ENCODE results near the gene ALKAL2.

DNA sequence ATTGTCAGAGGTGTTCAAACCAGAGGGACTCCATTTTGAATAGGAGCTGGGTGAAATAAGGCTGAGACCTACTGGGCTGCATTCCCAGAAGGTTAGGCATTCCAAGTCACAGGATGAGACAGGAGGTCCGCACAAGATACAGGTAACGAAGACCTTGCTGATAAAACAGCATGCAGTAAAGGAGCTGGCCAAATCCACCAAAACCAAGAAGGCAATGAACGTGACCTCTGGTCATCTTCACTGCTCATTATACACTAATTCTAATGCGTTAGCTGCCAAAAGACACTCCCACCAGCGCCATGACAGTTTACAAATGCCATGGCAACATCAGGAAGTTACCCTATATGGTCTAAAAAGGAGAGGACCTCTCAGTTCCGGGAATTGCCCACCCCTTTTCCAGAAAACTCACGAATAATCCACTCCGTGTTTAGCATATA lies 34.7 kb downstream of the ALKAL2 start:
- TF ChIP-seq POLR2A (conservative IDR thresholded peaks at IDR 0.05) (no peak), CREM (IDR thresholded peaks at IDR 0.05; ENCODE audit: low read depth) (no peak), ZKSCAN8 (CRISPR knock-in tag; IDR thresholded peaks at IDR 0.05) (no peak), YY1 (IDR thresholded peaks at IDR 0.05; ENCODE audit: borderline replicate concordance in 1 of 3, control insufficient read depth in 1 of 3, extremely low read depth in 1 of 3, insufficient read depth in 3 of 3, insufficient read length in 1 of 3, insufficient replicate concordance in 2 of 3, low read depth in 1 of 3, low read length in 2 of 3) (peak in 1 of 3 experiments; percentile 51), CAMTA2 (CRISPR knock-in tag; conservative IDR thresholded peaks at IDR 0.05) (no peak), DEAF1 (CRISPR knock-in tag; IDR thresholded peaks at IDR 0.05) (no peak), U2AF2 (optimal IDR thresholded peaks at IDR 0.05; ENCODE audit: low read depth, low read length) (no peak)
- TF ChIP-seq, protein P1, sequence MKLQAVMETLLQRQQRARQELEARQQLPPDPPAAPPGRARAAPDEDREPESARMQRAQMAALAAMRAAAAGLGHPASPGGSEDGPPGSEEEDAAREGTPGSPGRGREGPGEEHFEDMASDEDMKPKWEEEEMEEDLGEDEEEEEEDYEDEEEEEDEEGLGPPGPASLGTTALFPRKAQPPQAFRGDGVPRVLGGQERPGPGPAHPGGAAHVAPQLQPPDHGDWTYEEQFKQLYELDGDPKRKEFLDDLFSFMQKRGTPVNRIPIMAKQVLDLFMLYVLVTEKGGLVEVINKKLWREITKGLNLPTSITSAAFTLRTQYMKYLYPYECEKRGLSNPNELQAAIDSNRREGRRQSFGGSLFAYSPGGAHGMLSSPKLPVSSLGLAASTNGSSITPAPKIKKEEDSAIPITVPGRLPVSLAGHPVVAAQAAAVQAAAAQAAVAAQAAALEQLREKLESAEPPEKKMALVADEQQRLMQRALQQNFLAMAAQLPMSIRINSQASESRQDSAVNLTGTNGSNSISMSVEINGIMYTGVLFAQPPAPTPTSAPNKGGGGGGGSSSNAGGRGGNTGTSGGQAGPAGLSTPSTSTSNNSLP (IDR thresholded peaks at IDR 0.05; ENCODE audit: borderline replicate concordance, low read depth, low read length) = no peak
- TF ChIP-seq, protein P2, sequence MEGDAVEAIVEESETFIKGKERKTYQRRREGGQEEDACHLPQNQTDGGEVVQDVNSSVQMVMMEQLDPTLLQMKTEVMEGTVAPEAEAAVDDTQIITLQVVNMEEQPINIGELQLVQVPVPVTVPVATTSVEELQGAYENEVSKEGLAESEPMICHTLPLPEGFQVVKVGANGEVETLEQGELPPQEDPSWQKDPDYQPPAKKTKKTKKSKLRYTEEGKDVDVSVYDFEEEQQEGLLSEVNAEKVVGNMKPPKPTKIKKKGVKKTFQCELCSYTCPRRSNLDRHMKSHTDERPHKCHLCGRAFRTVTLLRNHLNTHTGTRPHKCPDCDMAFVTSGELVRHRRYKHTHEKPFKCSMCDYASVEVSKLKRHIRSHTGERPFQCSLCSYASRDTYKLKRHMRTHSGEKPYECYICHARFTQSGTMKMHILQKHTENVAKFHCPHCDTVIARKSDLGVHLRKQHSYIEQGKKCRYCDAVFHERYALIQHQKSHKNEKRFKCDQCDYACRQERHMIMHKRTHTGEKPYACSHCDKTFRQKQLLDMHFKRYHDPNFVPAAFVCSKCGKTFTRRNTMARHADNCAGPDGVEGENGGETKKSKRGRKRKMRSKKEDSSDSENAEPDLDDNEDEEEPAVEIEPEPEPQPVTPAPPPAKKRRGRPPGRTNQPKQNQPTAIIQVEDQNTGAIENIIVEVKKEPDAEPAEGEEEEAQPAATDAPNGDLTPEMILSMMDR (IDR thresholded peaks at IDR 0.05 in 2 of 3, conservative IDR thresholded peaks at IDR 0.05 in 1 of 3; ENCODE audit: insufficient read depth in 2 of 3, low read depth in 1 of 3, low read length in 3 of 3) = no peak
